ENCODE measurements around the gene ZDHHC22.

ZDHHC22 gene

GRCh38 chr14:77125823-77126325 lies 15.7 kb downstream of the ZDHHC22 start:
- no peak for DNase-seq

- no peak for DNase-seq
These were observed 16.2 kb downstream of the ZDHHC22 start for GRCh38 chr14:77125281-77125801.

DNA sequence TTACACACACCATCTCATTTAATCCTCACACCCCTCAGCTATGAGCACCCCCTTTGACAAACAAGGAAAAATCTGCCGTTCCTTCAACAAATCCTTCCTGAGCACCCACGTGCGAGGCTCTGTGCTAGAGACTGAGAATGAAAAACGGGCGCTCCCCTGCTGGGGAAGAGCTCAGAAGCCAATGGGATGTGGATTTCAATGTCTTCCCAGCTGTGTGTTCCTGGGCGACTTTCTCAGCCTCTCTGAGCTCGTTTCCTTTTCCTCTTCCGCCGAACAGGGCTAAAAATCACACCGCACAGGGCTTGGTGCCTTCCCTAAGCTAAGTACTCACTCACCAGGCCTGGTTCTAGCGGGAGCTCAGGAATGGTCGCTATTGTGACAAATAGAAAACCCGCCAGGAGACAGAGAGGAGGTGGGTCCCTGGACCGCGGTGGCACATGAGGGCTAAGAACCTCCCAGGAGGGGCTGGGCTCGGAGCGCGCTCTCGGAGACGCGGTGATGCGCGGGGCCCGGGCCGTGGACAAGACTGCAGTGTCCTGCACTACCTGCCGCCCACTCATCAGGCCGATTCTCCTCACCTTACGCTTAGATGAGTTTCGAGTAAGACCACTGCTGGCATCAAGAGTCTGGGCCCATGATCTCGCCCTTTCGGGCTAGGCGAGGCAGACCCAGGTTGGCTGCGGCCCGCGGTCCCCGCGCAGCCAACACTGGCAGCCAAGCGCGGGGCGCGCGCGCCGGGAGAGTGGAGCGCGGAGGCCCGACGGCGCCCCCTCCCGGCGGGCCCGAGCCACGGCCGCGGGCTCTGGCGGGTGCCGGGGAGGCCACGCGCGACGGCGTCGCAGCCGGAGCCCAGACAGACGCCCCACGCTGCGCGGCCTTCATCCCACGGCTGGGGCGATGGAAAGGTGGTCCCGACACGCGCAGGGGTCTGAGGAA lies 17.0 kb downstream of the ZDHHC22 start:
- DNase-seq = no peak

- DNase-seq = peak; percentile 34
These were observed 17.9 kb downstream of the ZDHHC22 start for GRCh38 chr14:77123381-77124325.

GRCh38 chr14:77122526-77123125 lies 19.0 kb downstream of the ZDHHC22 start:
- no peak for DNase-seq

- DNase-seq = no peak
These were observed 20.5 kb downstream of the ZDHHC22 start for GRCh38 chr14:77120771-77121743.

DNA sequence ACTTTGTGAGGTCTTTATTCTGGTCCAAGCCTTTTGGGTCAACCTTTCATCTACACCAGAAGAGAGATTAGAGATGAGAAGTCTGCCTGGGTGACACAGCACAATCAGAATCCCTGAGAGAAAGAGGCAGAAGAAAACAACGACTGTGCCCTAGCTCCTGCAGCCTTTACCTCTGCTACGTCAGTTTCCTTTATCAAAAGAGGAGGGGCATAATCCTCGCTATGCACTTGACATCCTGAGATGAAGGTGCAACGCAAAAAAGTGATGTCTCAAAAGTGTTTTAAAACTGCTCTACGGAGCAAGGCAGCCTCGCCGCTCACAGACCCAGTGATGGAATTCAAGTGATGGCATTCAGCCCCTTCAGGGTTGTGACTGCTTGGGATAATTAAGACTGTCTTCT lies 21.7 kb downstream of the ZDHHC22 start:
- no peak for DNase-seq

- DNase-seq = no peak
These were observed 25.3 kb downstream of the ZDHHC22 start for GRCh38 chr14:77116172-77116817.

GRCh38 chr14:77114609-77115008 lies 27.0 kb downstream of the ZDHHC22 start:
- DNase-seq = no peak

GRCh38 chr14:77113644-77114043 lies 27.9 kb downstream of the ZDHHC22 start:
- no peak for DNase-seq

GRCh38 chr14:77111021-77111420 lies 30.6 kb downstream of the ZDHHC22 start:
- DNase-seq = no peak

DNA sequence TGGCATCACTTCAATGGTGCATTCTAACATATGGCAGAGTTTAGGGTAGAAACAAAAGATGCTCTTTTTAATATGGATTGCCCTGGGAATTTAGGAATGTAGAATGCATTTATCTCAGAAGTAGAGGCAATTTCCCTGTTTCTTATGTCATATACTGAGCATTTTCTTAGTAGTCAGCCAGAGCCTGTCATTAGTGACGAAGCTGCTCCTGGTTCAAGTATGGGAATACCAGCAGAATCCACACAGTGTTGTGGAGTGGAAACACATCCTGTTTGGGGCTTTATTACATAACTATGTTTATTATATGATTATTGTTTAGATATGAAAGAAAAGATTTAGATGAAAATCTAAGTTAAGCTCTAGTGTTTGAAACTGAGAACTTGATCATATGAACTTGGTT lies 31.3 kb downstream of the ZDHHC22 start:
- no peak for DNase-seq

GRCh38 chr14:77109656-77110055 lies 31.9 kb downstream of the ZDHHC22 start:
- no peak for DNase-seq

DNA sequence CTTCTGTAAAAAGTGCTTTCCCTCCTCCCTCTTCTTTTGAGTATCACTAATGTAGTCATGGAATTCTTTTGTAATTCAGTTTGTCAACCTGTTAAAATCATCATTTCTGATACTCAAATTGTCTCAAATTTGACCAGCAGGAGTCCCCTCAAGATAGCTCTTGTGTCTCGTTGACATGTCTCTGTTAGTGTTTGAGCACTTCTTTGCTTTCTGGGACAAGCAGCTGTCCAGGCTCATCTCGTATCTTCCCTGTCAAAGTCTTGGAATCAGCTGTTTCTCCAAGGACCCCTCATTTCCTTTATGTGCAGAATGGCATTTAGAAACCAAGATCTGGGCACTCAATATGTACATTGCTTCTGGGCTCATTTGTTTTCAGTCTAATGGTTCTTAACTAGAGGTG lies 32.8 kb downstream of the ZDHHC22 start:
- no peak for DNase-seq

- no peak for DNase-seq
These were observed 34.4 kb downstream of the ZDHHC22 start for GRCh38 chr14:77107228-77107627.

- DNase-seq = no peak
These were observed 34.9 kb downstream of the ZDHHC22 start for GRCh38 chr14:77106666-77107065.

DNA sequence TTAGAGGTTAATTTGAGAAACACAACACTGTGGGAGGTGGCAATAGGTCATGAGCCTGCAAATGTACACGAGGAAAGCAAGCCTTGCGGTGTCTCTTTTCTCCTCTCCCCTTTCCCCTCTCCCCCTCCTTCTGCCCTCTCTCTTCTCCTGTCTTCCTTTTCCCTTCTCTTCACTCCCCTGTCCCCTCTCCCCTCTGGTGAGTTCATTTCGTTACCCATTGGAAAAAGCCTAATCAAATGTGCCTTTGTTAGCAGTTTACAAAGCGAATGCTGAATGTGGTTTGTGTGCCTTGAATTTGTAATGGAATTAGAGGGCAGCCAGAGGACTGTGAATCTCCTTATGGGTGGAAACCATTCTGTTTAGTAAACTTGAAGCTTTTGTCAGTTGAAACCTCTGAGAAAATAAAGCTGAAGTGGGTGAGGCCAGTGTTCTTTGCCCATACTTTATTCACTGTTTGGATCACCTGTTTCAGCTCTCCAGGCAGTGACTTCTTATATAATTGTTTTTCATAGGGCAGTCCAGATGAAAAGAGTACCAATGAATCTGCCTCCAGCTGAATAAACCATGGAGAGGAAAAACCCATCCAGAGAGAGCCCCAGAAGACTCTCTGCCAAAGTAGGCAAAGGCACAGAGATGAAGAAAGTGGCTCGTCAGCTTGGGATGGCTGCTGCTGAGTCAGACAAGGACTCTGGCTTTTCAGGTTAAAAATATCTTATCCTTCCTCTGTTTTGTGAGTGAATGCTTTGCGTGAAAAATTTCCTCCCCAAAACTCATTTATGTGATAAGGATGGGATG lies 36.2 kb downstream of the ZDHHC22 start:
- no peak for DNase-seq

- DNase-seq = no peak
These were observed 37.2 kb downstream of the ZDHHC22 start for GRCh38 chr14:77104393-77104792.

GRCh38 chr14:77103951-77104350 lies 37.6 kb downstream of the ZDHHC22 start:
- DNase-seq = no peak

DNA sequence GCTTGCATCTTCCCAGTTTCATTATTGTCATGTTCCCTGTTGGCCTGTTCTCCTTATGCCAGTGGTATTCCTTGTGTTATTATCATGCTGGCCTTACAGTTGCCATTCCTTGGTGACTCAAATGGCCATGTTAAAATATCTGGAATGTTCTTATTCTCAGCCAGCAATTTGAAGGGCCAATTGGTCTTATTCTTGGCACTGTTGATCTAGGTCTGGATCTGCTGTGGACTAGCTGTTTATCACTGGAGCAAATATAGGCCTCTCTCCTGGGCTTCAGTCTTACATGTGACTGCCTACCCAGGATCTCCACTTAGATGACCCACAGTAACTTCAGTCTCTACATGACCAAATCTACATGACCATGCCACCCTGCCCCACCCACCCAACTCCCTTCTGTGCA lies 38.1 kb downstream of the ZDHHC22 start:
- no peak for DNase-seq
